DMS53 (cell line): ENCODE results near the gene IER2.
A peak's percentile ranks its signal among the peaks of the same experiment; 100 is the strongest.
"Not testable (repeated sequence)": the region's sequence is repeated elsewhere in the genome, so short reads cannot be mapped to it uniquely, and the experiment has no call there.

Experiments
- DNase-seq: peaks from one replicate; lab custom pipeline; 2025; lab: John Stamatoyannopoulos, UW

Gene IER2

GRCh38 chr19:13163609-13164342, 13.6 kb downstream of the IER2 start:
- peak; percentile 84 for DNase-seq

GRCh38 chr19:13164343-13165161, 14.3 kb downstream of the IER2 start:
- peak; percentile 64 for DNase-seq

- no peak for DNase-seq
Observed at GRCh38 chr19:13165162-13165997, 15.2 kb downstream of the IER2 start.

- DNase-seq: not testable (repeated sequence)
Observed at GRCh38 chr19:13166151-13166550, 15.9 kb downstream of the IER2 start.

GRCh38 chr19:13169769-13170168, 19.6 kb downstream of the IER2 start:
- DNase-seq: peak; percentile 48

GRCh38 chr19:13171146-13171545, 20.9 kb downstream of the IER2 start:
- no peak for DNase-seq

GRCh38 chr19:13172346-13173138, 22.3 kb downstream of the IER2 start:
- DNase-seq: peak; percentile 88

- no peak for DNase-seq
Observed at GRCh38 chr19:13173139-13173737, 23.0 kb downstream of the IER2 start.

GRCh38 chr19:13176345-13176744, 26.1 kb downstream of the IER2 start:
- DNase-seq: no peak

GRCh38 chr19:13177584-13177983, 27.4 kb downstream of the IER2 start:
- DNase-seq: not testable (repeated sequence)

GRCh38 chr19:13178291-13178690, 28.1 kb downstream of the IER2 start:
- not testable (repeated sequence) for DNase-seq

- DNase-seq: no peak
Observed at GRCh38 chr19:13181747-13182388, 31.7 kb downstream of the IER2 start.

GRCh38 chr19:13184926-13185325, 34.7 kb downstream of the IER2 start:
- not testable (repeated sequence) for DNase-seq

- DNase-seq: not testable (repeated sequence)
Observed at GRCh38 chr19:13185763-13186657, 35.8 kb downstream of the IER2 start.

GRCh38 chr19:13186688-13187087, 36.5 kb downstream of the IER2 start:
- DNase-seq: not testable (repeated sequence)

- DNase-seq: no peak
Observed at GRCh38 chr19:13187419-13187818, 37.2 kb downstream of the IER2 start.

- no peak for DNase-seq
Observed at GRCh38 chr19:13189600-13189999, 39.4 kb downstream of the IER2 start.

- peak; percentile 43 for DNase-seq
Observed at GRCh38 chr19:13190781-13191540, 40.8 kb downstream of the IER2 start.

GRCh38 chr19:13195678-13196077, 45.5 kb downstream of the IER2 start:
- DNase-seq: peak; percentile 93
